H54 (cell line): ENCODE measurements around the gene HHIPL1.

Source experiments
- DNase-seq: peaks from one replicate; pipeline ENCODE4 v3.0.0; 2011; ENCODE audit warnings: low spot score, mixed read lengths; ENCODE audit not compliant: insufficient read length
- FAIRE-seq: peaks from 3 replicates; lab custom pipeline; 2011; peaks lifted over from hg19 to GRCh38; lab: Jason Lieb, UNC
- POLR2A ChIP-seq: IDR thresholded peaks from 2 replicates; pipeline ENCODE4 v1.6.1; 2011; ENCODE audit warnings: low read depth, mild to moderate bottlenecking, low read length

HHIPL1 gene

GRCh38 chr14:99725774-99726537 lies 81.0 kb downstream of the HHIPL1 start:
- FAIRE-seq (no peak), DNase-seq (no peak)
- no peak for TF ChIP-seq POLR2A

- FAIRE-seq, result no peak
- DNase-seq, result no peak
- TF ChIP-seq POLR2A, result no peak
Measured at GRCh38 chr14:99726538-99727095, 81.7 kb downstream of the HHIPL1 start.

GRCh38 chr14:99727096-99727870 lies 82.4 kb downstream of the HHIPL1 start:
- TF ChIP-seq POLR2A, result no peak
- FAIRE-seq (no peak), DNase-seq (no peak)

GRCh38 chr14:99728231-99728920 lies 83.4 kb downstream of the HHIPL1 start:
- FAIRE-seq (no peak), DNase-seq (no peak)
- no peak for TF ChIP-seq POLR2A

- FAIRE-seq (no peak), DNase-seq (no peak)
- TF ChIP-seq POLR2A, result no peak
Measured at GRCh38 chr14:99728981-99729451, 84.1 kb downstream of the HHIPL1 start.
